GM04503 (cell line): ENCODE data around the gene PEX11A.
A peak's percentile ranks its signal among the peaks of the same experiment; 100 is the strongest.
"Not testable (repeated sequence)": the region's sequence is repeated elsewhere in the genome, so short reads cannot be mapped to it uniquely, and the experiment has no call there.

Source experiments
- DNase-seq: peaks from one replicate; pipeline ENCODE4 v3.0.0-alpha.2; 2012; ENCODE audit warnings: low read depth

The PEX11A gene, protein sequence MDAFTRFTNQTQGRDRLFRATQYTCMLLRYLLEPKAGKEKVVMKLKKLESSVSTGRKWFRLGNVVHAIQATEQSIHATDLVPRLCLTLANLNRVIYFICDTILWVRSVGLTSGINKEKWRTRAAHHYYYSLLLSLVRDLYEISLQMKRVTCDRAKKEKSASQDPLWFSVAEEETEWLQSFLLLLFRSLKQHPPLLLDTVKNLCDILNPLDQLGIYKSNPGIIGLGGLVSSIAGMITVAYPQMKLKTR

GRCh38 chr15:89690276-89691218 lies at the start of gene PEX11A, which contains the start of gene WDR93:
Gene PEX11A (minus strand): TSS chr15:89690754. CDS start chr15:89690632, 122 bp downstream.
Gene WDR93 (plus strand): TSS chr15:89690811. CDS start chr15:89701747, 10,936 bp downstream.
- peak; percentile 21 for DNase-seq

- peak; percentile 15 for DNase-seq
Measured at GRCh38 chr15:89740137-89740536, 49.6 kb upstream of the PEX11A start.

GRCh38 chr15:89735773-89736172 lies 45.2 kb upstream of the PEX11A start:
- no peak for DNase-seq

DNA sequence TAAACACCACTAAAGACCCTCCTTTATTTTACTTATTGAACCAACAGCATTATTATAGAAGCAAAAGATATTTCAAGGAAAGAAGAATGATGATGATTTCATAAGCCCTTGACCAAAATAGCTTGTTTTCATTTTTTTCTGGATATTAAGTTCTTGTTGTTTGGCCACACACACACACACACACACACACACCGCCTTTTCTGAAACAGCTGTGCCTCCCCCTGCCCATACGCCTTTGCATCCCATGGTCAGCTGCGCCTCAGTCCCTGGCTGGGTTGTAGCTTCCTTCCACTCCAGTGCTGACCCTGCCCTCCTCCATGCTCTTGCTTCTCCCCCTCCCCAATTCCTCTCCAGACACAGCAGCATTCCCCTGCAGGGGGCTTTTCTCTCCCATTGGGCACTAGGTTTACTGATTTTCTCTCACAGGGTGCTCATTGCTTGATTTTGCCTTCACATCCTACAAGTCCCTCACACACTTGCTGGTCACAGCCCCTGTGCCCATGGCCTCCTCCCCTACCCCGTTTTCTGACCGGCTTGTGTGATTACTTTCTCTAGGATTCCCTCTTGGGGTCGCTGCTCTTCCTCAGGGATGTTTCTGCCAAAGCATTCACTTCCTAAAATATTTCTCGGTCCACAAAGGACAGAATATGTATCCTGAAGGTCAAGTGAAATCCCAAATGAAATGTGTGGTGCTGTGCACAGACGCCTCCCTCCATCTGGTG lies 42.1 kb upstream of the PEX11A start:
- DNase-seq, result no peak

- DNase-seq, result no peak
Measured at GRCh38 chr15:89731275-89731674, 40.7 kb upstream of the PEX11A start.

GRCh38 chr15:89728254-89728653 lies 37.7 kb upstream of the PEX11A start:
- DNase-seq, result peak; percentile 41

- DNase-seq, result no peak
Measured at GRCh38 chr15:89725064-89725463, 34.5 kb upstream of the PEX11A start.

DNA sequence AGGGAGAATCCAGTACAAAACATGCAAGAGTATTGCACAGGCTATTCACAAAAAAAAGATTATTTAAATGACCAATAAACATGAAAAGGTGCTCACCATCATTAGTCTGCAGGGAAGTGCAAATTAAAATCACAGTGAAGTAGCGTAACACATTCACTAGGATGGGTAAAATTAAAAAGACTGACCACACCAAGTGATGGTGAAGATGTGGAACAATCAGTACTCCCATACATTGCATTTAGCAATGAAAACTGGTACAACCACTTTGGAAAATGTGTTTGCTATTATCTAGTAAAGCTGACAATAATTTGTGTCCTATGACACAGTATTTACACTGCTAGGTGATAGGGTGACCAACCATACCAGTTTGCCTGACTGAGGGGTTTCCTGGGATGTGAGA lies 34.1 kb upstream of the PEX11A start:
- no peak for DNase-seq

DNA sequence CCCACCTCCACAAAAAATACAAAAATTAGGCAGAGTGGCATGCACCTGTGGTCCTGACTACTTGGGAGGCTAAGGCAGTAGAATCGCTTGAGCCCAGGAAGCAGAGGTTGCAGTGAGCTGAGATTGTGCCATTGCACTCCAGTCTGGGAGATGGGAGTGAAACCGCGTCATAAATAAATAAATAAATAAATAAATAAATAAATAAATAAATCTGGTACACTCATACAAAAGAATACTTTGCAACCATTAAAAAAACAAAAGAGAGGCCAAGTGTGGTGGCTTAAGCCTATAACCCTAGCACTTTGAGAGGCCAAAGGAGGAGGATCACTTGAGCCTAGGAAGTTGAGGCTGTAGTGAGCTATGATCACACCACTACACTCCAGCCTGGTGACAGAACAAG lies 32.5 kb upstream of the PEX11A start:
- DNase-seq, result no peak

DNA sequence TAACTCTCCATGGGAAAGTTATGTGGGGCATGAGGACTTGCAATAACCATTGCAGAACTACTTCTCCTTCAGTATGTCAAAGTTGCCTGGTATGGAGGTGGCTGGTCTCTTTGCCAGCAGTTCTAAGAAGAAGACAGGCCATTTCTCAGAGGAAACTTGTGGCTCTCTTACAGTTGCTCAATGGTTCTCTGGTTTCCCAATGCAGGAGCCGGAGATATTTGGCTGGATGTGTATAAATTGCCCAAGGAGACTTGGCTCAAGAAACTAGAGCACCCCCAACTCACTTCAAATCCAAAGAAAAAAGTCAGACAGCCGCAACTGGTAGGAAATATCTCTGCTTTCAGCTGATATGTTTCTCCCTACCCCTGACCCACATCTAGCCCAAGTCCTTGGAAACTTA lies 24.2 kb upstream of the PEX11A start:
- DNase-seq, result no peak

DNA sequence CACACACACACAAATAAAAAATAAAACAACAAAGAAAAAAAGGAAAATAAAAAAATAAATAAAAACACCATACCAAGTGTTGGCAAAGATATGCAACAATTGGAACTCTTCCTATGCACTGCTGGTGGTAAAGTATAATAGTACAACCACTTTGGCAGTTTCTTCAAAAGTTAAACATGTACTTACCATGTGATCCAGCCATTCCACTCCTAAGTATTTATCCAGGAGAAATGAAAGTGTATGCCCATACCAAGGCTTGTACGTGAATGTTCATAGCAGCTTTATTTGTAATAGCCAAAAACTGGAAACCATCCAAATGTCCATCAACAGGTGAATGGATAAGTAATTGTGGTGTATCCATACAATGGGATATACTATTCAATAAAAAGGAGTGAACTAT lies 17.0 kb upstream of the PEX11A start:
- DNase-seq, result no peak

DNA sequence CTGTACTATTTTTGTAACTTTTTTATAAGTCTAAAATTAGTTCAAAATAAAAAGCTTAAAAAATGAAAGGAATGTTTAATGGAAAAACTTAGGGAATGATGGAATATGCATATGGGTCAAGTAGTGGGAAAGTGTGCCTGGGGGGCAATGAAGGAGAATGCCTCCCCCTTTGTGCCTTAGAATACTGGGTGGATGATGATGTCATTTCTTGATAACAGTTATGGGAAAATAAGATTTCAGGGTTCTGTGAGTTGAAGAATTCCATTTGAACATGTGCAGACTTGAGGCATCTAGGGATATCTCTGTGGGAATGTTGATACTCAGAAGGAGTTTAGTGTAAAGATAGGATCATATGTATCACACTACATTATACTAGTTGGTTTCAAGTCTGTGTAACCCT lies 13.9 kb upstream of the PEX11A start:
- no peak for DNase-seq

- no peak for DNase-seq
Measured at GRCh38 chr15:89695198-89695597, 4.6 kb upstream of the PEX11A start.

GRCh38 chr15:89693696-89694095 lies 3.1 kb upstream of the PEX11A start:
- DNase-seq, result no peak

DNA sequence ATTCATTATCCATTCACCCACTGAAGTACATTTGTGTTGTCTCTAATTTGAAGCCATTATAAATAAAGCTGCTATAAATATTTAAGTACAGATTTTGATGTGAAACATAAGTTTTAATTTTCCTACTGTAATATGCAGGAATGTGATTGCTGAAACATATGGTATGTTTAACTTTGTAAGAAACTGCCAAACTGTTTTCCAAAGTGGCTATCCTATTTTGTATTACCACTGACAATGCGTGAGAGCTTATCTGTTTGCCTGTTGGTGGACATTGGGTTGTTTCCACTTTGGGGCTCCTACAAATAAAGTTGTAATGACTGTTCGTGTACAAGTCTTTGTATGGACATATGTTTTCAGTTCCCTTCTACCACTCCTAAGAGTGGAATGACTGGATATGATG lies 2.5 kb upstream of the PEX11A start:
- no peak for DNase-seq

DNA sequence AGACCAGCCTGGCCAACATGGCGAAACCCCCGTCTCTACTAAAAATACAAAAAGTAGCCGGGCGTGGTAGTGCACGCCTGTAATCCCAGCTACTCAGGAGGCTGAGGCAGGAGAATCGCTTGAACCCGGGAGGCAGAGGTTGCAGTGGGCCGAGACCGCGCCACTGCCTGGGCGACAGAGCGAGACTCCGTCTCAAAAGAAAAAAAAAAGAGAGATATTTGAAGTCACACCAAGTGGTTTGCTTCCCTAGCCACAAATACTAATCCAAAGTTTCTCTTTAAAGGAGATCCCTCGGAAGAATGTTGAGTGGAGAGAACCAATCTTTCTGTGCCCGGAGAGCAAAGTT lies 651 bp downstream of the PEX11A start:
- DNase-seq, result not testable (repeated sequence)

DNA sequence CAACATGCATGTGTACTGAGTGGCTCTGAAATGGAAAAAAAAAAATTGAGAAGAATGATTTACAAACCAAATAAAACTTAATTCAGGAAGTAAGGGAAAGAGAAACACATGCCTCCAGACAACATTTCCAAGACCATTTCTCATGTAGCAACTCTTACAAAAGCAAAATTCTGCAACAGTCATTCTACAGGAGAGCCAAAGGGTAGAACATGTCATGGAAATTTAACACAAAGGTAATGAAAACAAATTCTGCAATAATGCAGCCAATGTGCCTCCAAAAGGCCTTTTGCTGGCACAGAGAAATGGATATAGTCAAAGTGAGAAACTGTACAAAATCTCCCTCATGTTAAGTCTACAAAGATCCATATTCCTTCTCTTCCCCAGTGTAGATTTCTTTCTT lies 4.0 kb downstream of the PEX11A start:
- DNase-seq, result no peak

GRCh38 chr15:89685995-89686394 lies 4.6 kb downstream of the PEX11A start:
- no peak for DNase-seq

- no peak for DNase-seq
Measured at GRCh38 chr15:89681146-89681545, 9.4 kb downstream of the PEX11A start.

DNA sequence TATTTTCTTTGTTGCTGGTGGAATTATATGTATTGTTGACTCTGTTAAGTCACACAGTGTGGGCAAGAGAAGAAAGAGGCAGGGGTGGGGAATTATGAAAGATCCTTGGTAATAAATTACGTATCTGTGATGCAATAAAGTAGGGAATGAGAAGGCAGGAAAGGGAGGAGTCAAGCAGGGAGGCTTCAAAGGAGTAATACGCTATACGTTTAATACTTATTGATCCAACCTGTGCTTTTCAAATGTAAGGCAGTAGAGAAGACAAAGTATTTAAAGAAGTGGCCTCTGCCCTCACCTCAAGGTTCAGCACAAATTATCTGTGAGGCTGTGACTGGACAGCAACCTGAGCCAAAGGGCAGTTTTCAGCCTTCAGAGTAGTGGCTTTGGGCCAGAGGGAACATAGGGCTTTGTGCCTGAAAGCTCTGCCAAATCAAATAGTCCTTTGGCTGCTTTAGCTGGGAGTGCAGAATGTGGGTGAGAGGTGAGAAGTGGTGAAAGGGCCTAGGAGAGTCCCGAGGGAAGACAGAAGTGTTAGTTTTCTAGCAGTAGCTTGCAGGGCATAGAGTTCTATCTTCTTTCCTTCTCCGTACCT lies 10.2 kb downstream of the PEX11A start:
- peak; percentile 85 for DNase-seq

- DNase-seq, result no peak
Measured at GRCh38 chr15:89679212-89679611, 11.3 kb downstream of the PEX11A start, which contains the start of gene PLIN1. Gene PLIN1 (minus strand): TSS chr15:89679367. CDS start chr15:89677489, 1,878 bp downstream.

DNA sequence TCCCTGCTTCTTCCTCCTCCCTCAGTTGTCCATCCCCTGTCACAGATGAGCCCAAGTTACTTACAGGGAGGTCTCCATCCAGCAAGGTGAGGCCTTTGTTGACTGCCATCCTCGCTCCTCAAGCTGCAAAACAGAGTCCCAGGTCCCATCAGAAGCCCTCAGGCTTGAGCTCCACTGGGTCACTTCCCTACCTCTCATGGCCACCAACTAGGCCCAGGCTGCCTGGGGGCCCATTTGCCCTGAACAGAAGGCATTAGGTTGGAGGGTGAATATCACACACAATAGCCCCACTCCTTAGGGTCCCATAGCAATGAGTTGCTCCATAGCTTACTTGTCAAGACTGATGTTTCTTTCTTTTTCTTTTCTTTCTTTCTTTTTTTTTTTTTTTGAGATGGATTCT lies 13.2 kb downstream of the PEX11A start:
- no peak for DNase-seq
